HG03571 (cell line): ENCODE data around the gene MAN1A1.
"Not testable (repeated sequence)": the region's sequence is repeated elsewhere in the genome, so short reads cannot be mapped to it uniquely, and the experiment has no call there.

Source experiments
- ATAC-seq: cut with Tn5 transposase; IDR thresholded peaks from one replicate; pipeline ENCODE4 v1.9.1; 2021; ENCODE audit not compliant: unreplicated experiment

The MAN1A1 gene

DNA sequence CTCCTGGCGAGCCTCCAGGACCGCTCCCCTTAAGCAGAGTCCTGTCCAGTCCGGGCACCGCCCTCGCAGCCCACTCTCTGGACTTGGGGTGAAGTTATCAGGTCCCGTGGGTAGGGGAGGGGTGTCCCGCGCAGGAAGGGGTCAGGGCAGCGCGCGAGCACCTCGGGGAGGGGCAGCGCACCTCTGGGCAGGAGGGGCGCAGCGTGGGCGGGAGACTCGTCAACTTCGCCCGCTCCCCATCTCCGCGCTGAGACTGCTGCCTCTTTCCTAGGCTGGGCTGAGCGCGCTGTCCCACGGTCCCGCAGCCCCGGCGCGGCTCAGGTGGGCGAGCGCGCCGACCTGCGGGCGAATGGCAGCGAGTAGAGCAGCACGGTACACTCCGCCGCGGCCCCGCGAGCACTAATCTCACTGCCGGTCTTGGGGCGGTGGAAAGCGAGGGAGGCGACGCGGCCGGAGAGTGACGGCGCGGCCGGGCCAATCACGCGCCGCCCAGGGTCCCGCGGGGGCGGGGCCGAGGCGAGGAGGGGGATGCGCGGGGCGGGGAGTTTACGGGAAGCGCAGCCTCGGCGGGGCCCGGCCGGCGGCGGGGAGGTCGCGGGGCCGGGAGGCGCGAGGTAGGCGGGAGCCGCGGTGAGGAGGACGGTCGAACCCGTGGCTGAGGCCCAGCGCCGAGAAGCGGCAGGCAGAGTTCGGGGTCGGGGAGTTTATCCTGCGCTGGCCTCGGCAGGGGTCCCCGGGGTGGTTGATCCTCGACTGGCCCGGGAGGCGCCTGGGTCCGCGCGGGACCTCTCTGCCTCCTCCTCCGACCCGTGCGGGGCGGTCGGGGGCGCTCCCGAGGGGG is at the start of gene MAN1A1:
MAN1A1 (minus strand) TSS at position 401 of the 841 bp plus-strand sequence. CDS start 696 bp downstream, outside the sequence.
- peak; percentile 85 for ATAC-seq

- no peak for ATAC-seq
Observed at GRCh38 chr6:119395192-119395591, 45.6 kb upstream of the MAN1A1 start.

DNA sequence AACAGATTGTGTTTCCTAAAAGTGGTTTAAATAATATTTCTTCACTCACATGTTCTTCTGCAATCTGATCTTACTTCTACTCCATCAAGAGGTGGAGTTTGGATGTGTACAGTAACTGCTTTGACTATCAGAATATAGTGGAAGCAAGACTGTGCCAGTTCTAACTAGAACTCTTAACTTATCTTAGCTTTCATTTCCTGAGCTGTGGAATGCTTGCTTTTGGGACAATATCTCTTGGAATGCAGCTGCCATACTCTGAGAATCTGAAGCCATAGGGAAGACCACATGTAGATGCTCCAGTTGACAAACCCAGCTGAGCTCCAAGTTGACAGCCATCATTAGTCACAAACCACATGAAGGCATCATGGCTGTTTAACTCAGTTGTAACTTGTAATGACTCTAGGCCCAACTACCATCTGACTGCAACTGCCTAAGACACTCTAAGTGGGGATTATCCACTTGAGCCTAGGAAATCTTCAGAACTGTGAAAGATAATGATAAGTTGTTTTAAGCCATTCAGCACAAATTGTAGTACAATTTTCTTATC is 40.8 kb upstream of the MAN1A1 start:
- no peak for ATAC-seq

- no peak for ATAC-seq
Observed at GRCh38 chr6:119385994-119386393, 36.4 kb upstream of the MAN1A1 start.

DNA sequence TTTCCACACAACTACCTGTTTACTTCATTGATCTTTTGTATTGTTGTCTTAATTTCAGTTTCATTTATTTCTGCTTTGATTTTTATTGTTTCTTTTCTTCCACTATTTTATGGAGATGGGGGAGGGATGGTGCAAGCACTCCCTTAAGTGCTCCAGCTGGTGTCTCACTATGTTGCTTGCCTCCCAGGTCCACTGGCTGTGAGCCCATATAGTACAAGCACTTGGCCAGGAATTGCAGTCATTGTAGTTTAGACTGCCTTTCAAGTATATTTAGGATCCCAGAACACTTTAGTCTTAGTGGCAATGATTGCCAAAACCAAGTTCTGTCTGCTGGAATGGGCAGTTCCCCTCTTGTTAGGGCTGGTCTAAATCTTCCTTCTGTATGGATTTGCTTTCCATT is 34.9 kb upstream of the MAN1A1 start:
- ATAC-seq = no peak

DNA sequence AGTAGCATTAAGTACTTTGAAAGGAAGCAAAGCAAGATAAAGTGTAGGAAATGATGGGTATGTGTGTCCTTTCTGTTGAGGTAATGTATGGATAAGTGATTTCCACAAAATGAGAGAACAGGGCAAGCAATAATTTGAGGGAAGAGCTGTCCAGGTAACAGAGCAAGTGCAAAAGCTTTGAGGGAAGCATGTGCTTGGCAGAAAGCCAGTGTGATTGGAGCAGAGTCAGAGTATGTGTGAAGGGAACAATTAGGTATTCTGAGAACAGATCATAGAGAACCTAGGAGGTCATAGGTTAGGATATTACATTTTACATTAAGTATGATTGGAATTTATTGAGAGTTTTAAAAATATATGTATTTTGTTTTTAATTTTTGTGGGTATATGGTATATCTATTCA is 30.2 kb upstream of the MAN1A1 start:
- no peak for ATAC-seq

- ATAC-seq = not testable (repeated sequence)
Observed at GRCh38 chr6:119377043-119377442, 27.5 kb upstream of the MAN1A1 start.

DNA sequence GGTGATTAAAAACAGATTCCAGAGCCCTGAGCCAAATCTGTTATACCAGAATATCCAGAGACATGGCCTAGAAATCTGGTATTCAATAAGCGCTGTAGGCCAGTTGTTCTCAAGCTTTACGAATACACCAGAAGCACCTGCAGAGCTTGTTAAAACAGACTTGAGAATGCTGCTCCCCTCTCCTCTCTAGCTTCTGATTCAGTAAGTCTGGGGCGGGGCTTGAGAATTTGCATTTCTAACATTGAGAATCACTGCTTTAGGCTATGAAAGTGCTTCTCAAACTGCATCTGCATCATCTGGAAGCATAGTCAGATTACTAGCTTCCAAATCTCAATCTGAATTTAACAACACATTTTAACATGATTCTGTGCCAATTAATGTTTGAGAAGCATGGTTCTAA is 20.5 kb upstream of the MAN1A1 start:
- no peak for ATAC-seq

DNA sequence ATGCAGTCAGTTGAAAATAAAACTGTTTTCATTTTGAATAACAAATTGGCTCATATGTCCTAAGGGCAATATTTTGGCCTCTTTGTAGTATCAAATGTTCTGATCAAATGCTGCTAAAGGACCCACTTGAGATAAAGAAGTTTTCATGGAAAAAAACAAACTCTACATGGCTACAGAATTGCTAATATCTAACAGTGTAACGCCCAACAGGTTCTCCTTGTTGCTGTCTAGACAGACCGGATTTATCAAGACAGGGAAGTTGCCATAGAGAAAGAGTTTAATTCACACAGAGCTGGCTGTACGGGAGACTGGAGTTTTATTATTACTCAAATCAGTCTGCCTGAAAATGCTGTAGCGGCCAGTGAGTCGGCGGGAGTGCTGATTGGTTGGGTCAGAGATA is 19.4 kb upstream of the MAN1A1 start:
- ATAC-seq = no peak

GRCh38 chr6:119361209-119361608 is 11.6 kb upstream of the MAN1A1 start:
- ATAC-seq = no peak

DNA sequence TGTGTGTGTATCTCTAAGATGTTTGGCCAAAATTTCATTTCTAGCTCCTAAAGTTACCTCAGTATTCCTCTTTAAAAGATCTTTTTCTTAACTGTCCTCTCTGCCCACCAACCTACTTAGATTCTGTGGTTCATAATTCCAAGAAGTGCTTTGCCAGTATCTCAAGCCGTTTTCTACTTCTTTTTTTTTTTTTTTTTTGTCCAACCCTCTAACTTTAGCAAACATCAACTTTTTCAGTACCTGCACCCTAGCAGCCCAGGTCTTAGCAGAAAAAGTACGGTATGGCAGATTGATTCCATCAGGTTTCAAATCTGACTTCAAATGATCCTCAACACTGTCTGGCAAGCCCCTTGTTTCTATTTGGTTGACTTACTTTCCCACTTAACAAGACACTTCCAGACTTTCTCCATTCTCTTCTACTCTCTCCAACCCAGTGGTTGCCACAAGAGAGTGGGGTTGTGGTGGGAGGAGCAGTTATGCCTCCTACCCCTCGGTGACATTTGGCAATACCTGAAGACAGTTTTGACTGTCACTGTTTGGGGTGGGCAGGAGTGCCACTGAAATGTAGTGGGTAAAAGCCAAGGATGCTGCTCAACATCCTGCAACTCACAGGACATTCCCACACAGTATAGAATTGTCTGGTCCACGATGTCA is 10.8 kb upstream of the MAN1A1 start:
- ATAC-seq = no peak

GRCh38 chr6:119355890-119356289 is 6.3 kb upstream of the MAN1A1 start:
- ATAC-seq = no peak

DNA sequence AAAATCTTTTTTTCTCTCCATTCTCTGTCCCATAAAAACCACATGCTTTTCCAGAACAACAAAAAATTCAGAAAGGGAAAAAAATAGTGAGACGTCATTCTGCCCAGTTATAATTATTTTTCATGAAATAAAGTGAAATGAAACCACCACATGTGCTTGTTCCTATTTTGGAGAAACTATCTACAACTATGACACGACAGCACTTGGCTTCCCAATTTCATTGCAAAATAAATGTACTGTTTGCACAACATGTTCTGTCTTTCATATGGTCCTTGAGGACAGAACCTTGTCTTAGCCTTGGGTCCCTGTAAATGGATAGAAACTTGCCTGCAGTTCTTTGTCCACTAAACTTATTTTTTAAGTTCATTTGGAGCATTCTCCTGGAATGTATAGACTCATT is 5.6 kb upstream of the MAN1A1 start:
- no peak for ATAC-seq

DNA sequence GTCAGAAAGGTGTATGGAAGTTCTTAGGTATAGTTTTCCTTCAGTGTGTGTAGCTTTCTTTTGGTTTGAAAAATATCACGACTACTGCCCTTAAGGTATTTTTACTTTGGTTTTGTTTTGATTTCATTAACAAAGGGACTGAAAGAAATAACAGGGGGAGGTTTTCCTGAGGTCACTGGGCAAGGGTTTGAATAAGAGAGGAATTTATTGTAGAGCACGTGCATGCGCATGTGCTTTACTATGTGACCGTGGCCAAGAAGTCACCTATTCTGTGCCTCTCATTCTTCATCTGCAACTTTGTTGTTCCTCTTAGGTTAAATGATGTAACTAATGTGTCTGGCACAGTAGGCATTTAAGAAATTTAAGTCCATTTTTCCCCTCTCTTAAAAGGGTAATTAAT is 4.1 kb upstream of the MAN1A1 start:
- ATAC-seq = no peak

DNA sequence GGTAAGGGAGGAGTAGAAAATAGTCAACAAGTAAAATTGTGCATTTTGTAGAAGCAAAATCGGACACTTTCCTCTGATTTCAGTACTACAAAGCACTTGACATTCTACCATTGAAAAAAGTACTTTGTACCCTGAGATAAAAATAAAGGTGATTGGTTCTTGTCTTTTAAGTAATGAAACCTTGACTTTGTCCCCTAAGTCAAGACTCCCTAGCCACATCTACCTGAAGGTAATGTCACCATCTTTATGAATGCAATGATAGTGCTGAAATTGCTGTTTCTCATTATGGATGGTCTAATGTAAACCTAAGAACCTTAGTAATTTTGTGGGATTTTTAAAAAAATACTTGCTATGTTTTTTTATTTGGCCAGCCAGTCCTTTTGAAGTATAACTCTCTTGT is 2.4 kb upstream of the MAN1A1 start:
- no peak for ATAC-seq

GRCh38 chr6:119350952-119351372 is 1.4 kb upstream of the MAN1A1 start:
- ATAC-seq = no peak

DNA sequence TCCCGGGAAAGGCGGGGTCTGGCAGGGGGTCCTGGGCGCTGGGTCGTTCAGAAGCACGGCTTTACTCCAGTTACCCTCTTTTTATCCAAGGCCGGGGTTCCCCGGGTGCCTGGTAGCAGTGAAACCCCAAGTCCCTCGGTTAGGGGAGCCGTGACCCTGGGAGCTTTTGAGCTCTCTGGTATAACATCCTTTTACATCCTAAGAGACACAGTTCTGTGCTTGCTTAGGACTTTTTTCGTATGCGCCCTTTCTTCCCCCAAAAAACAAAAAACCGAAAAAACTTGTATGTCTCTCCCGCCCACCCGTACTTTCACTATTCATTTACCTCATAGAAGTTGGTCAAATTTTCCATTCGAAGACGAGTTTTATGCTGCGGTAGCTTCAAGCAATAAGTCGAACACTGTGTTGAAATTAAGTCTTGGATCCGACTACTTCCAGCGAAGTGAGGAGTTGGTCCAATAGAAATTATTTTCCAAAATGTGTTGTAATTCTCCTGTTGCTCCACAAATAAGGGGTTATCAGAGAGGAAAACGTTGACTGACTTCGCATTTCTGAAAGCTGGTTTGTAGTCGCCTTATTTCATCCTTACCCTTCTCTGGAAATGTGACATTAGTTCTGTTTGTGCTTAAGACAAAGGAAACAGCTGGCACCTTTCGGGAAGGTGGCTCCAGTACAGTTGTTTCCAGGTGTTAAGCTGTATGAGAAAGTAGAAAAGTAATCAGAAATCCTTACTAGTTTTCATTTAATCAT is 816 bp upstream of the MAN1A1 start:
- ATAC-seq = peak; percentile 0

DNA sequence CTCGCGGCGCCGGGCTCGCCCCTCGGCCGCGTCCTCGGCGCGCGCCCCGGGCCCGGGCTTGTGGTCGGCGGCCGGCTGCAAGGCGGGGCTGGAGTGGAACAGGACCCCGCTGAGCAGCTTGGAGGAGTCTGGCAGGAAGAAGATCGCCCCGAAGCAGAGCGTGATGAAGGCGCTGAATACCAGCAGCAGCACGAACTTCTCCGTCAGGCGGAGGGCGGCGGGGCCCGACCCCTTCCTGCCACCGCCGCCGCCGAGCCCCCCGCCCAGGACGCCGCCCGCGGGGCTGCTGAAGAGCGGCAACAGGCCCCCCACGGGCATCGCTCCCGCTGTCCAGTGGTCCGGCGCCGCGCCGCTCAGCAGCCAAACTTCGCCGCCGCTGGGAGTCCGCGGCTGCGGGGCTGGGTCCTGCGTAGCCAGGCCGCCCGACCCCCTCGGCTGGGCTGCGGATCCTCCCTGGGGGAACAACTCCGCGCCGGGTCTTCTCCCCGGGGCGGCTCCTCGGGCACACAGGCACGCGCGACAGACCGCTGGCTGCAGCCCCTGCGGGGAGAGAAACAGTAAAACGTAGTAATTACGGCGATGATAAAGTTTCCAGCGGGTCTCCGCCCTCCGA is 707 bp downstream of the MAN1A1 start:
- no peak for ATAC-seq

GRCh38 chr6:119348096-119348747 is 1.3 kb downstream of the MAN1A1 start:
- peak; percentile 14 for ATAC-seq

- ATAC-seq = peak; percentile 20
Observed at GRCh38 chr6:119347466-119348095, 2.0 kb downstream of the MAN1A1 start.
